ENCODE results near the gene OR10G6. TPM values are rescaled to one million over a fixed set of nuclear protein-coding genes. Genes with fewer than 3 reads are reported as not detected.

Gene OR10G6, protein sequence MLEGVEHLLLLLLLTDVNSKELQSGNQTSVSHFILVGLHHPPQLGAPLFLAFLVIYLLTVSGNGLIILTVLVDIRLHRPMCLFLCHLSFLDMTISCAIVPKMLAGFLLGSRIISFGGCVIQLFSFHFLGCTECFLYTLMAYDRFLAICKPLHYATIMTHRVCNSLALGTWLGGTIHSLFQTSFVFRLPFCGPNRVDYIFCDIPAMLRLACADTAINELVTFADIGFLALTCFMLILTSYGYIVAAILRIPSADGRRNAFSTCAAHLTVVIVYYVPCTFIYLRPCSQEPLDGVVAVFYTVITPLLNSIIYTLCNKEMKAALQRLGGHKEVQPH
- total RNA-seq: not detected

DNA sequence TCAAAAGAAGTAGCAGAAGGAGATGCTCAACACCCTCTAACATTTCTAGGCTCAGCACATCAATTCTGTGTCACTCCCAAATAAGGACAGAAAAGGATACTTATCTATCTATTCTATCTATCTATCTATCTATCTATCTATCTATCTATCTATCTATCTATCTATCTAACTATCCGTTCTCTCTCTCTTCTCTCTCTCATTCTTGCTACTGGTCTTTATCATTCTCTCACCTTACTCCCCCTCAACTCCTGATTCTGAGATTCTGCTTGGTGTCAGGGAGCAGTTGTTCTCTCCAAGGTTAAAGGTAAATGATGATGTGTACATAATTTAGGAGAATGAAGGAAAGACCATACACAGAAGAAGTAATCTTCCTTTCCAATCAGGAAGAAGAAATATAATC lies at the start of gene OR10G6:
OR10G6 (minus strand) TSS at position 43 of the 400 bp plus-strand sequence; CDS start at position 43, 0 bp downstream.
- no peak within 1 kb of the TSS for H3K4me3 ChIP-seq
- intact Hi-C loops (cut with DNase I; ENCODE audit: low total_unique reads) (no loop called here), in situ Hi-C loops (cut with MboI; ENCODE audit: low pct_ligation_motif_present in 1 of 4, low pct_unique_long_range_greater_than_20kb in 1 of 4, low sequenced_read_pairs in 3 of 4) (no loop called here)
- H3K27me3 ChIP-seq: no peaks in the 10 kb centered on the region
- no peak within 1 kb of the TSS for H3K27ac ChIP-seq
- 75 to 82% methylated on average over 1 of the region's 1 CpG for WGBS, 2 donors (ENCODE audit: low coverage in 1 of 2)
- no peak for TF ChIP-seq EP300 (IDR thresholded peaks at IDR 0.05; ENCODE audit: low read depth)
- TF ChIP-seq POLR2AphosphoS5 (IDR thresholded peaks at IDR 0.05): no peak
- TF ChIP-seq POLR2A (IDR thresholded peaks at IDR 0.05): no peak
- TF ChIP-seq, protein P1, sequence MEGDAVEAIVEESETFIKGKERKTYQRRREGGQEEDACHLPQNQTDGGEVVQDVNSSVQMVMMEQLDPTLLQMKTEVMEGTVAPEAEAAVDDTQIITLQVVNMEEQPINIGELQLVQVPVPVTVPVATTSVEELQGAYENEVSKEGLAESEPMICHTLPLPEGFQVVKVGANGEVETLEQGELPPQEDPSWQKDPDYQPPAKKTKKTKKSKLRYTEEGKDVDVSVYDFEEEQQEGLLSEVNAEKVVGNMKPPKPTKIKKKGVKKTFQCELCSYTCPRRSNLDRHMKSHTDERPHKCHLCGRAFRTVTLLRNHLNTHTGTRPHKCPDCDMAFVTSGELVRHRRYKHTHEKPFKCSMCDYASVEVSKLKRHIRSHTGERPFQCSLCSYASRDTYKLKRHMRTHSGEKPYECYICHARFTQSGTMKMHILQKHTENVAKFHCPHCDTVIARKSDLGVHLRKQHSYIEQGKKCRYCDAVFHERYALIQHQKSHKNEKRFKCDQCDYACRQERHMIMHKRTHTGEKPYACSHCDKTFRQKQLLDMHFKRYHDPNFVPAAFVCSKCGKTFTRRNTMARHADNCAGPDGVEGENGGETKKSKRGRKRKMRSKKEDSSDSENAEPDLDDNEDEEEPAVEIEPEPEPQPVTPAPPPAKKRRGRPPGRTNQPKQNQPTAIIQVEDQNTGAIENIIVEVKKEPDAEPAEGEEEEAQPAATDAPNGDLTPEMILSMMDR (IDR thresholded peaks at IDR 0.05): no peak
- no peaks in the 10 kb centered on the region for H3K4me1 ChIP-seq
- no peaks in the 10 kb centered on the region for H3K36me3 ChIP-seq
- no peak for DNase-seq
- H3K9me3 ChIP-seq: no peaks in the 10 kb centered on the region

DNA sequence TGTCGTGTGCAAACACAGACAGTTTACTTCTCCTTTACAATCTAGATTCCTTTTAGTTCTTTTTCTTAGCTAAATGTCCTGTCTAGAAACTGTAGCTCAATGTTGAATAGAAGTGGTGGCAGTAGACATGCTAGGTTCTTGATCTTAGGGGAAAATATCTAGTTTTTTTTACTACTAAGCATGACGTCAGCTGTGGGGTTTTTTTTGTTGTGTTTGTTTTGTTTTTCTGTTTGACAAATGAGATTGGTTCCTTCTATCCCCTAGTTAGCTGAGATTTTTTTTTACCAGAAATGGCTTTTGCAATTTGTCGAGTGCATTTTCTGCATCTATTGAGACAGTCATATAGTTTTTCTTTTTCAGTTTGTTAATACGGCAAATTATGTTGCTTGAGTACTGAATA lies 48.5 kb upstream of the OR10G6 start:
- no peak for DNase-seq
- H3K9me3 ChIP-seq: no peaks in the 10 kb centered on the region
- no peak for TF ChIP-seq POLR2A (IDR thresholded peaks at IDR 0.05)
- TF ChIP-seq POLR2AphosphoS5 (IDR thresholded peaks at IDR 0.05): no peak
- TF ChIP-seq, protein P1 (IDR thresholded peaks at IDR 0.05): no peak
- TF ChIP-seq EP300 (IDR thresholded peaks at IDR 0.05; ENCODE audit: low read depth): no peak
- no peak overlapping the region for H3K27ac ChIP-seq
- in situ Hi-C loops (cut with MboI; ENCODE audit: low pct_ligation_motif_present in 1 of 4, low pct_unique_long_range_greater_than_20kb in 1 of 4, low sequenced_read_pairs in 3 of 4): no loop called here
- no peaks in the 10 kb centered on the region for H3K4me1 ChIP-seq
- no peaks in the 10 kb centered on the region for H3K36me3 ChIP-seq
- no peaks in the 10 kb centered on the region for H3K27me3 ChIP-seq
- H3K4me3 ChIP-seq: no peak overlapping the region
- 74 to 87% methylated on average over 4 of the region's 4 CpGs for WGBS, 2 donors (ENCODE audit: low coverage in 1 of 2)
- intact Hi-C loops (cut with DNase I; ENCODE audit: low total_unique reads): no loop called here

DNA sequence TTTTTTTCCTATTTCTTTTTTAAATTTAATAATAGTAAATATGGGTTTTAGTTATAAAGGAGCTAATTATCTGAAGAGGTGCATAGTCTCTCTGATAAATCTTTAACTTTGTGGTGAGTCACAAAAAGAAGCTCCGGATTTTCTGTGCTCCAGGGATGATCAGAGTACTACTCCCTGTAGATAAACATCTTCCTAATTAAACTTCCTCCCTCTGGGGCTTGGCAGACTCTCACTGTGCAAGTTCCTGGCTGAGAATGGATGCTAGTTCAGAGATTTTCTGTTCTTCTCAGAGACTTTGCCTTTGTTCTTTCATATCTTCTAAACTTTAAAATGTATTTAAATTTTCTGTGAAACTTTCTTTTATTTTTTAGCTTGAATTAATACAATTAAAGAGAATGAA lies 46.3 kb upstream of the OR10G6 start, which contains the start of gene OR10G7:
OR10G7 (minus strand) TSS at position 72 of the 400 bp plus-strand sequence. CDS start 2,324 bp downstream, outside the sequence.
- Histone ChIP-seq H3K4me3 (no peak within 1 kb of the TSS), H3K9me3 (no peaks in the 10 kb centered on the region), H3K27ac (no peak within 1 kb of the TSS), H3K4me1 (no peaks in the 10 kb centered on the region), H3K36me3 (no peaks in the 10 kb centered on the region), H3K27me3 (no peaks in the 10 kb centered on the region)
- in situ Hi-C loops (cut with MboI; ENCODE audit: low pct_ligation_motif_present in 1 of 4, low pct_unique_long_range_greater_than_20kb in 1 of 4, low sequenced_read_pairs in 3 of 4): no loop called here
- DNase-seq: no peak
- TF ChIP-seq POLR2AphosphoS5 (IDR thresholded peaks at IDR 0.05) (no peak), EP300 (IDR thresholded peaks at IDR 0.05; ENCODE audit: low read depth) (no peak), POLR2A (IDR thresholded peaks at IDR 0.05) (no peak)
- TF ChIP-seq, protein P1 (IDR thresholded peaks at IDR 0.05): no peak
- 0 to 9% methylated on average over 1 of the region's 1 CpG for WGBS, 2 donors (ENCODE audit: low coverage in 1 of 2)
- intact Hi-C loops (cut with DNase I; ENCODE audit: low total_unique reads): no loop called here

DNA sequence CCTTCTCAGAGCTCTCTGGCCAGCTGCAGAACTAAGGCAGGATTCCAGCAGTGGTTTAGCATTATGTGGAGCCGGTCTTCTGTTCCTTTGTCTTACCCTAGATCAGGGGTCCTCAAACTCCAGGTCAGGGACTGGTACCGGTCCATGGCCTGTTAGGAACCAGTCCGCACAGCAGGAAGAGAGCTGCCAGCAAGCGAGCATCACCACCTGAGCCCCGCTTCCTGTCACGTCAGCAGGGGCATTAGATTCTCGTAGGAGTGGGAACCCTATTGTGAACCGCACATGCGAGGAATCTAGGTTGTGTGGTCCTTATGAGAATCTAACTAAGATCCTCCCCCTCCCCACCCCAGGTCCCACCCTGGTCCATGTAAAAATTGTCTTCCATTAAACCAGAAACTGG lies 44.6 kb upstream of the OR10G6 start:
- in situ Hi-C loops (cut with MboI; ENCODE audit: low pct_ligation_motif_present in 1 of 4, low pct_unique_long_range_greater_than_20kb in 1 of 4, low sequenced_read_pairs in 3 of 4) (no loop called here), intact Hi-C loops (cut with DNase I; ENCODE audit: low total_unique reads) (no loop called here)
- Histone ChIP-seq H3K27me3 (no peaks in the 10 kb centered on the region), H3K9me3 (no peaks in the 10 kb centered on the region), H3K27ac (no peak overlapping the region), H3K36me3 (no peaks in the 10 kb centered on the region), H3K4me1 (no peaks in the 10 kb centered on the region), H3K4me3 (no peak overlapping the region)
- no peak for DNase-seq
- 80 to 91% methylated on average over 2 to 9 of the region's 9 CpGs for WGBS, 2 donors (ENCODE audit: low coverage in 1 of 2)
- TF ChIP-seq, protein P1 (IDR thresholded peaks at IDR 0.05): no peak
- no peak for TF ChIP-seq POLR2A (IDR thresholded peaks at IDR 0.05)
- no peak for TF ChIP-seq POLR2AphosphoS5 (IDR thresholded peaks at IDR 0.05)
- no peak for TF ChIP-seq EP300 (IDR thresholded peaks at IDR 0.05; ENCODE audit: low read depth)

Data from transverse colon (tissue), 4 donors.